MV-4-11 (cell line): ENCODE results near the gene ESPL1.
A peak's percentile ranks its signal among the peaks of the same experiment; 100 is the strongest.

Experiments used
- DNase-seq: peaks from one replicate; lab custom pipeline; 2025; lab: John Stamatoyannopoulos, UW

ESPL1 gene

GRCh38 chr12:53267999-53268629 is at the start of gene ESPL1:
Gene ESPL1, plus strand, starts transcription at chr12:53268299. Its CDS starts 468 bp downstream, at chr12:53268767.
- peak; percentile 59 for DNase-seq

GRCh38 chr12:53218551-53219291 is 49.4 kb upstream of the ESPL1 start:
- DNase-seq: no peak

GRCh38 chr12:53219292-53219955 is 48.7 kb upstream of the ESPL1 start:
- peak; percentile 65 for DNase-seq

- peak; percentile 70 for DNase-seq
These were observed 48.0 kb upstream of the ESPL1 start for GRCh38 chr12:53219956-53220693.

GRCh38 chr12:53220694-53221202 is 47.4 kb upstream of the ESPL1 start:
- DNase-seq: peak; percentile 88

- peak; percentile 39 for DNase-seq
These were observed 46.7 kb upstream of the ESPL1 start for GRCh38 chr12:53221203-53222080.

- no peak for DNase-seq
These were observed 45.9 kb upstream of the ESPL1 start for GRCh38 chr12:53222170-53222721.

GRCh38 chr12:53222806-53223261 is 45.3 kb upstream of the ESPL1 start:
- DNase-seq: no peak

GRCh38 chr12:53223389-53224060 is 44.6 kb upstream of the ESPL1 start:
- no peak for DNase-seq

- DNase-seq: no peak
These were observed 43.8 kb upstream of the ESPL1 start for GRCh38 chr12:53224061-53224896.

GRCh38 chr12:53224897-53225634 is 43.0 kb upstream of the ESPL1 start:
- DNase-seq: no peak

GRCh38 chr12:53225635-53226424 is 42.3 kb upstream of the ESPL1 start:
- DNase-seq: no peak

GRCh38 chr12:53226815-53227214 is 41.3 kb upstream of the ESPL1 start:
- DNase-seq: no peak

- no peak for DNase-seq
These were observed 40.8 kb upstream of the ESPL1 start for GRCh38 chr12:53227341-53227740.

- no peak for DNase-seq
These were observed 40.3 kb upstream of the ESPL1 start for GRCh38 chr12:53227836-53228235.

- DNase-seq: no peak
These were observed 38.6 kb upstream of the ESPL1 start for GRCh38 chr12:53229454-53229853.

- DNase-seq: no peak
These were observed 37.8 kb upstream of the ESPL1 start for GRCh38 chr12:53230108-53230845.
